Retina (tissue), 1 donor: Measurements from ENCODE around the gene UBE2G2.
"Not testable (repeated sequence)": the region's sequence is repeated elsewhere in the genome, so short reads cannot be mapped to it uniquely, and the experiment has no call there.

Experiments used
- DNase-seq: peaks from one replicate; pipeline ENCODE4 v3.0.0-alpha.2; 2016

Gene UBE2G2

DNA sequence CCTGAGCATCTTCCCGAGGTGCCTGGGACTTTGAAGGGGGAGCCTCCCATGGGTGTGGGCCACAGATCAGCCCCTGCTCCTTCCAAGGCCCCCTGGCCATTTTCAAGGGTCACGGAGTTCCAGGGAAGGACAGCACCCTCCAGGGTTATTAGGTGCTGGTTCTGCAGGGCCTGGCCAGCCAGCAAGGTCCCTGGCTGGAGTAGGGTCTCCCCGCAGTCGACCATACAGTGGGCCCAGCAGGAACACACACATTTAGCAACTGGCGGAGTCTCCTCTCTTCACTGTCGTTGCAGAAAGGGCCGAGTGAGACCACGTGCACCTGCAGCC, 34.0 kb upstream of the UBE2G2 start:
- no peak for DNase-seq

DNA sequence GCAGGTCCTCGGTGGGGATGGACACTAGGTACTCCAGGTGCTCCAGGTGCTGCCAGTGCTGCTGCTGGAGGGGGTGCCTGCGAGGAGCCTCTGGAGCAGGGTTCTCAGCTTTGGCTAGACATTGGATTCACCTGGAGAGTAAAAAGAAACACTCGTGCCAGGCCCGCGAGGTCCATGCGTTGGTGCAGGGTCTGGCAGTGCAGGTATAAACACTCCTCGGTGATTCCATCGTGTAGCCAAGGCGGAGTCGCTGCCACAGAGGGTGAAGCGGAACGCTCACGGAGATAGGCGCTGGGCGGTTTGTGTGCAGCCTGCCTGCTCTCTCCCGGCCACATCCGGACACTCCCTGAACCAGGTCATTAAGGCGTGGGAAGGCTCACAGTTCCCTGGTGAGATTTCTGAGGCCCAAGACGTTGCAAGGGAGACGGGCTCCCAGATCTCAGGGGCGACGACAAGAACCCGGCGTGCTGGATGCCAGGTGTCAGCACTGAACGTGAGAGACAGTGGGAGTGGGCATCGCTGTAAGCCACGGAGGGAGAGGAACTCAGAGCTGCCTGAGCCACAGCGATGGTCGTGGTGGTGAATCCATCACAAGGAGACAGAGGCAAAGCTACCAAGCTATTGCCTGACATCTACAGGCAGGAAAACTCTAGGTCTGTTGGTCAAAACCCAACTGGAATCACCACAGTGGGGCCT, 33.5 kb upstream of the UBE2G2 start:
- DNase-seq: no peak

GRCh38 chr21:44834231-44834950, 32.8 kb upstream of the UBE2G2 start:
- DNase-seq: no peak

DNA sequence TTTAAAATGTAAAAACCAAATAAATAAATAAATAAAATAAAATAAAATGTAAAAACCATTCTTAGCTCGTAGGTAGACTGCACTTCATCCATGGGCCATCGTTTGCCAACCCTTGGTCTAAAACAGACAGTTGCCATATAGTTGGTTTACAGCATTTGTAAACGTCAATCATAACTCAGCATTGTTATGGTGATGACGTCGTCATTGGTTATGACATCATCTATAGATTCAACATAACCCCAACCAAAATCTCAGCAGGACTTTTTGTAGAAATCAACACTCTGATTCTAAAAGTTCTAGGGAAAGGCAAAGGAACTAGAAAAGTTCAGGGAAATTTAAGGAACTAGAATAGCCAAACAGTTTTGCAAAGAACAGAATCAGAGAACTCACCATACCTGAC, 32.0 kb upstream of the UBE2G2 start:
- no peak for DNase-seq

GRCh38 chr21:44832516-44833255, 31.1 kb upstream of the UBE2G2 start:
- not testable (repeated sequence) for DNase-seq

DNA sequence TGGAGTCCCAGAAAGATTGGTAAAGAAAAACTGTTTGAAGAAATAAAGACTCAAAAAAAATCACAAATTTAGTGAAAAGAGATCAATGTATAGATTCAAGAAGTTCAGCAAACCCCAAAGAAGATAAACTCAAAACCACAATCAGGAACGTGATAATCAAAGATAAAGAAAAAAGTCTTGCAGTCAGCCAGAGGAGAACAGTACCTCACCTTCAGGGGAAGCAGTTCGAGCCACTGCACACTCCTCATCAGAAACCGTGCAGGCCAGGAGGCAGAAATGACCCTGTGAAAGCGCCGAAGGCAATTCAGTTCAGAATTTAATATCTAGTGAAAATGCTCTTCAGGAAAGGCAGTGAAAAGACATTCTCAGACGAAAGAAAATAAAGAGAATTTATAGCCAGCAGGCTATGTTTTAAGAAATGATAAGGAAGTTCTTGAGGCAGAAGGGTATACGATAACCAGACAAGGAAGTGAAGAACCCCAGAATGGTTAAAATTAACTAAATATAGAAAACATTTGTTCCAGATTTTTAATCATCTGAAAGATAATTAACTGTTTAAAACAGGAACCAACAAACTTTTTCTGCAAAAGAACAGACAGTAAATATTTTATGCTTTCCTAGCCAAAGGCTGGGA, 29.7 kb upstream of the UBE2G2 start:
- DNase-seq: no peak

DNA sequence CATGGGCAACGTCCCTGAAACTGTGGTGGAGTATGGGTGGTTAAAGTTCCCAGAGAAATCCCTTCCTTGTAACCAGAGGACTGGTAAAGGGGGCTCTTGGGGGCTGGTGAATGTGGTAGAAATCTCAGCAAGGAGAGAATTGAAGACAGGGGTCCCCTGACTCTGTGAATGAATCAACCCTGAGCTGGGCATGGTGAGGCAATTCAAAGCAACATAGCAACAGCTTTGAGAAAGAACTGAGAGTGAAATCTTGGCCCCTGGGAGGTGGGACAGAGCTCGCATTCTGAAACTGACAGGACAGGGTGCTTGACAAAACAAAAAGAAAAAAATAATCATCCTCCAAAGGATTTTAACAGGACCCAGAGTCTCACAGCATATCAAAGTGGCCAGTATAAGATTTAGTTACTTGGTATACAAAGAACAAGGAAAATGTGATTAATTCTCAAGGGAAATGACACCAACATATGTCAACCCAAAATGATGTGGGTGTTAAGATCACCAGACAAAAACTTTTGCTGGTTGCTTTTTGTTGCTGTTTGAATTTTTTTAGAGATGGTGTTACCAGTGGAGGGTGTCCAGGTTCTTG, 28.0 kb upstream of the UBE2G2 start:
- no peak for DNase-seq

GRCh38 chr21:44828362-44829056, 26.9 kb upstream of the UBE2G2 start:
- no peak for DNase-seq

DNA sequence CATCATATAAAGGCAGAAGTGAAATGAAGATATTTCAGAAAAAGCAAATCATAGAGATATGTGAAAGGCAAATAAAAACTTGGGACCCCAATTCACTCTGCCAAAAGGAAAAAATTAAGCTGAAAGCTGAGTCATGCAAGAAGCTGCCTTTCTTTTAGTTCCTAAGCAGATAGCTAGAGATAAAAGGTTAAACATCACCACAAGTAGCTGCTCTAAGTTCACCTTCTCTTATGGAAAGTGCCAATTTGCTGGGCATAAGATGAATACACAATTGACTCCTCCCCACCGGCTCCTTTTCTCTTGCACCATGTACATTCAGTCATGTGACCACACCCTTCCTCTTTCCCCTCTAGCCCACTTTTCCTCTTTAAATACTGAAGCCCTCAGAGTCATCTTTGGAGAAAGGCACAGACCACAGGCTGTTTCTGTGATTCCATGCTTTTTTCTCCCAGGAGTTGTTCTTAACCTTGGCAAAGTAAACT, 21.6 kb upstream of the UBE2G2 start:
- DNase-seq: no peak

GRCh38 chr21:44822484-44823178, 21.0 kb upstream of the UBE2G2 start:
- DNase-seq: no peak

- DNase-seq: no peak
Measured at GRCh38 chr21:44820851-44821250, 19.2 kb upstream of the UBE2G2 start.

DNA sequence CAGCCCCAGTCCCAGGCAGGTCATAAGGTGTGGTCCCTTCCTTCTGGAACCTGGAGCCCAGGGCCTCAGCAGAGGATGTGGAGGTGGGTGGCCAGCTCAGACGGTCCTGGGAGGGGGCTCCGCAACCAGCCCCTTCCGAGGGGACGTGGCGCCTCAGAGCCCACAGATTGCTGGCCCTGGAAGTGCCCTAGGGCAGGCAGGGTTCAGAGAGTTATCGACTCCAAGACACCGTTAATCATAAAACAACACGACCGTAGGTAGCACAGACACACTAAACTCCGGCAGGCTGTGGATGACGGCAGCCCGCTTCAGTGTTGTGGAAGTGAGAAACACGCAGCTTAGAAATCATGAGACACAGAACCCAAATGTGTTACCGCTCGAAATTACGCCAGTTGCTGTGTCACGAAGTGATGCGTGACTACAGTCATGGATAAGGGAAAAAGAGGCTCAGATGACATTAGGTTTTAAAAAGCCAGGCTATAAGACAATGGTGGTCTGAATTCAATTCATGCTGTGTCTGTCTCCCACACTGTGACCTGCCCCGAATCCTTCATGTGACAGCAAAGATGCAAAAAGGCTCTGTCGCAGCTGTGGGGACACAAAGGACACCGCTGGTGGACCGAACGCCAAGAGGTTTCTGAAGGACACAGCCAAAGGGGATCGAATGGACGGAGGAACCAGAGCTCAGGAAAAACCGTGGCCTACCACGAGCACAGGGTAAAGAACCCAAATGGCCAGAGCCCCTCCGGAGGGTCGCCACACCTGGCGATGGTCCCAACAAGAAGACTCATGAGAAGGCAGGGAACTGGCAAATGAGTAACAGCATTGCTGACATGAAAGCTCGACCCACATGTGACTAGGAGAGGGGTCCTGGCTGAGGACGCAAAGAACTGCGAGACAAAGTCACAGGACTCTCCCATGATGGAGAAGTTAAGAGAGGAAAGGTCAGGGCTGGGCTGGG, 17.9 kb upstream of the UBE2G2 start:
- DNase-seq: no peak

GRCh38 chr21:44818640-44819011, 17.0 kb upstream of the UBE2G2 start:
- no peak for DNase-seq

DNA sequence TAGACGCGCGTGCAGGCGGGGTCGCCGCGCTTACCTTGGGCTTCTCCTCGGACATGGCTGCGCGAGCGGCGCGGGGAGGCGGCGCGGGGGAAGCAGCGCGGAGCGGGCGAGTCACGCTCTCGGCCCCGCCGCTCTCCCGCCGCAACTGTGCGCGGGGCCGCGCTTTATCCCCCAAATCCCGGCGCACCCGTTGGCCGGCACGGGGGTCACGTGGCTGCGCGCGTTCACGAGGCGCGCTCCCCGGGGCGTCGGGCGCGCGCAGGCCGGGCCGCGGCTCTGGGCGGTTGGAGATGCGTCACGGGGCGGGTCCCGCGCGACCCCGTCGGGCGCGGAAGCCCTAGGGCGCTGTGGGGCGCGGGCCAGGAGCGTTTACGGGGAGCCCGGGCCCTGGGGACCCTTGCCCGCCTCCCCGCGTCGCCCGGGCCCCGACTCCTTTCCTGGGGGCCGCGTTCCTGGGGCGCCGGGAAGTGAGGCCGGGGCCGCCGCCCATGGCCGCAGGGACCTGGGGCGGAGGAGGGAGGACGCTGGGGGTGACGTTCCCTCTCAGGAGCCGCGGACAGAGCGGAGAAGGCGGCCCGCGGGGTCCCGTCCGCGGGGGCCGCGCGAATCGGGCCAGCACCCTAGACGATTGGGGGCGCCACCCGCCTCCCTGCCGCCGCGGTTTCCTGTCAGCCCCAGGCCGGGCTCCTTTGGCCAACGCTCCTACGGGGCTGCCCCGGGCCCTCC, 16.5 kb upstream of the UBE2G2 start, which contains the start of gene SUMO3:
Gene SUMO3 (minus strand): TSS at position 149 of the 726 bp plus-strand sequence. CDS start 94 bp downstream, at position 55.
- DNase-seq: peak; percentile 88

DNA sequence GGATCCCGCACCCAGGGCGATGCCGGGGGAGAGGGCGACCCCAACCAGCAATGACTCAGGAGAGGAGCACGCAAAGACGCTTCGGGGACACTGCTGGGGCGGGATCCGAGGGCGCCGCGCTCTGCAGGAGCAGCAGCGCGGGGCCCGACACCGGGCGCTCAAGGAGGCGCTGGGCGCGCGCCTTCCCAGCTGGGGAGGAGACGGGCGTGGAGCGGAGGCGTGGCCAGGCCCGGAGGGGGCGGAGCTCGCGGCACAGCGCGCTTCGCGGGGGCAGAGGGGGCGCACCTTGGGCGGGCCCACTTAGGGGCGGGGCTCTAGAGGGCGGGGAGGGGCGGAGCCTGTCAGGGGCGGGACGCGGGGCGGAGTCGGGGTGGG, 15.9 kb upstream of the UBE2G2 start:
- peak; percentile 88 for DNase-seq

GRCh38 chr21:44816761-44817505, 15.3 kb upstream of the UBE2G2 start:
- no peak for DNase-seq

- DNase-seq: peak; percentile 31
Measured at GRCh38 chr21:44815852-44816628, 14.4 kb upstream of the UBE2G2 start.

GRCh38 chr21:44815225-44815624, 13.6 kb upstream of the UBE2G2 start:
- no peak for DNase-seq
